Breast epithelium (tissue), 4 donors: ENCODE data around the gene PITRM1. TPM values are rescaled to one million over a fixed set of nuclear protein-coding genes. Genes with fewer than 3 reads are reported as not detected.

Experiments
- DNase-seq, 2 donors: peaks; one replicate each; pipeline ENCODE4 v3.0.0-alpha.2; 2019; ENCODE audit warnings: low spot score in 2 of 2
- H3K27ac ChIP-seq, 2 donors: fragments of 200-600 bp; sonication (generic) in 1 of 2; one replicate each; pipeline ENCODE4 v1.5.1; 2016 to 2019; ENCODE audit warnings: mild to moderate bottlenecking in 1 of 2
- H3K27me3 ChIP-seq, 2 donors: fragments of 200-600 bp; sonication (generic) in 1 of 2; one replicate each; pipeline versions ENCODE4 v1.5.1 to v1.6.0; 2017 to 2019; ENCODE audit warnings: control low read depth in 1 of 2, mild to moderate bottlenecking in 1 of 2
- H3K36me3 ChIP-seq: fragments of 200-600 bp; one replicate; pipeline ENCODE4 v1.5.1; 2019
- H3K4me1 ChIP-seq, 2 donors: fragments of 200-600 bp; sonication (generic); one replicate each; pipeline ENCODE4 v1.5.1; 2016 to 2019; ENCODE audit warnings: control low read depth in 1 of 2
- H3K4me3 ChIP-seq, 3 donors: fragments of 200-600 bp; sonication (generic); 1 replicate in 2 of 3; 2 replicates in 1 of 3; pipeline ENCODE4 v1.5.1; 2016 to 2019; ENCODE audit warnings: mild to moderate bottlenecking in 3 of 3, moderate library complexity in 2 of 3
- H3K9me3 ChIP-seq, 2 donors: fragments of 200-600 bp; sonication (generic) in 1 of 2; one replicate each; pipeline ENCODE4 v1.5.1; 2016 to 2019; ENCODE audit warnings: control low read depth in 1 of 2
- POLR2A ChIP-seq: fragments of 450-650 bp; IDR thresholded peaks from one replicate; pipeline ENCODE4 v1.6.1; 2016; ENCODE audit warnings: antibody characterized with exemption, mild to moderate bottlenecking, moderate library complexity
- POLR2AphosphoS5 ChIP-seq, 3 donors: sonication (generic); formaldehyde crosslinking; IDR thresholded peaks; one replicate each; pipeline ENCODE4 v1.6.1; 2017; ENCODE audit warnings: antibody characterized with exemption in 3 of 3
- intact Hi-C: fragments of 100-400 bp; cut with DNase I; formaldehyde crosslinking; loops from one replicate; pipeline ENCODE4 v1.15.1; 2023; ENCODE audit warnings: low total_unique reads
- total RNA-seq, 3 donors: library from RNA; depleted of rRNA; stranded (reverse); fragments of >200 nt; gene quantifications; one replicate each; pipeline ENCODE4 v1.1.0, GENCODE V29; 2016
- TF ChIP-seq, protein P1 (sequence below), 3 donors: fragments of 450-650 bp; IDR thresholded peaks; one replicate each; pipeline ENCODE4 v1.5.1; 2016 to 2017; ENCODE audit warnings: antibody characterized with exemption in 3 of 3, mild to moderate bottlenecking in 3 of 3, moderate library complexity in 3 of 3

The PITRM1 gene
- total RNA-seq, 3 donors from 2014 or later: 64.9 to 76.0 (median 75.8) TPM

DNA sequence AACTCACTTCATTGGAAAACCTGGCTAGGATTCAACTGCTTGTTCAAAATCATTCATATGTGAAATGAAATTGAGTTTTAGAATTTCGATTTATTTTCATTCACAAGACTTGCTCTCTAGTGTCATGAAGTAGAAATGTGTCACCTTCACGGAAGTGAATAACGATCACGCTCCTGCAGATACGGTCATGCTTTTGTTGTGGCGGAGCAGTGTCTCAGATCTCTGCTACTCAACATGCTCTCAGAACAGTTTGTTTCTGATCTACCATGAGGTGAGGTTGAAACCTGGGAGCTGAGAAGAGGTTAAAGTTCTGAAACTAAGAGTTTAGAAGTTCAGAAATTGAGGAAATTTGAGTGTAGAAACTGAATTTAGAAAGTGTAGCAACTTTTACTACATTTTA lies 13.8 kb upstream of the PITRM1 start:
- intact Hi-C loops: no loop called here
- Histone ChIP-seq H3K4me3 (no peak overlapping the region), H3K27ac (no peak overlapping the region), H3K36me3 (no peaks in the 10 kb centered on the region), H3K27me3 (no peaks in the 10 kb centered on the region), H3K4me1 (no peaks in the 10 kb centered on the region), H3K9me3 (no peaks in the 10 kb centered on the region)
- TF ChIP-seq, protein P1, sequence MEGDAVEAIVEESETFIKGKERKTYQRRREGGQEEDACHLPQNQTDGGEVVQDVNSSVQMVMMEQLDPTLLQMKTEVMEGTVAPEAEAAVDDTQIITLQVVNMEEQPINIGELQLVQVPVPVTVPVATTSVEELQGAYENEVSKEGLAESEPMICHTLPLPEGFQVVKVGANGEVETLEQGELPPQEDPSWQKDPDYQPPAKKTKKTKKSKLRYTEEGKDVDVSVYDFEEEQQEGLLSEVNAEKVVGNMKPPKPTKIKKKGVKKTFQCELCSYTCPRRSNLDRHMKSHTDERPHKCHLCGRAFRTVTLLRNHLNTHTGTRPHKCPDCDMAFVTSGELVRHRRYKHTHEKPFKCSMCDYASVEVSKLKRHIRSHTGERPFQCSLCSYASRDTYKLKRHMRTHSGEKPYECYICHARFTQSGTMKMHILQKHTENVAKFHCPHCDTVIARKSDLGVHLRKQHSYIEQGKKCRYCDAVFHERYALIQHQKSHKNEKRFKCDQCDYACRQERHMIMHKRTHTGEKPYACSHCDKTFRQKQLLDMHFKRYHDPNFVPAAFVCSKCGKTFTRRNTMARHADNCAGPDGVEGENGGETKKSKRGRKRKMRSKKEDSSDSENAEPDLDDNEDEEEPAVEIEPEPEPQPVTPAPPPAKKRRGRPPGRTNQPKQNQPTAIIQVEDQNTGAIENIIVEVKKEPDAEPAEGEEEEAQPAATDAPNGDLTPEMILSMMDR (IDR thresholded peaks at IDR 0.05): no peak
- TF ChIP-seq POLR2A (no peak), POLR2AphosphoS5 (IDR thresholded peaks at IDR 0.05) (no peak)
- no peak for DNase-seq

DNA sequence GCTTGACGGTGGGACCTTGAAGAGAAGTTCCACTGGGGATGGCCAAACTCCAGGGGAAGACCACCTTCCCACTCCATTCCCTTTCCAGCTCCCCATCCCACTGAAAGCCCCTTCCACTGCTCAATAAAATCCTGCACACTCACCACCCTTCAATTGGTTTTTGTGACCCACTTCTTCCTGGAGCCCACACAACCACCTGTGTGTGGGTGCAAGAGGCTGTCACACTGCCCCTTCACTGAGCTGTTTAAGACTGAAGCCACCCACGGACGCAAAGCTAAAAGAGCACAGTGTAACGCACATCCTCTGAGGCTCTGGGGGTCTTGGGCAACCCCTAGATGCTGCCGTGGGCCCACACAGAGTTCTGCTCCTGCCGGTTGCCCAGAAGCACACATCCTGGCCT lies 12.8 kb upstream of the PITRM1 start:
- Histone ChIP-seq H3K9me3 (no peaks in the 10 kb centered on the region), H3K4me3 (no peak overlapping the region), H3K27me3 (no peaks in the 10 kb centered on the region), H3K27ac (no peak overlapping the region), H3K4me1 (no peaks in the 10 kb centered on the region), H3K36me3 (no peaks in the 10 kb centered on the region)
- TF ChIP-seq, protein P1 (IDR thresholded peaks at IDR 0.05): no peak
- TF ChIP-seq POLR2AphosphoS5 (IDR thresholded peaks at IDR 0.05) (no peak), POLR2A (no peak)
- no peak for DNase-seq
- intact Hi-C loops: no loop called here

DNA sequence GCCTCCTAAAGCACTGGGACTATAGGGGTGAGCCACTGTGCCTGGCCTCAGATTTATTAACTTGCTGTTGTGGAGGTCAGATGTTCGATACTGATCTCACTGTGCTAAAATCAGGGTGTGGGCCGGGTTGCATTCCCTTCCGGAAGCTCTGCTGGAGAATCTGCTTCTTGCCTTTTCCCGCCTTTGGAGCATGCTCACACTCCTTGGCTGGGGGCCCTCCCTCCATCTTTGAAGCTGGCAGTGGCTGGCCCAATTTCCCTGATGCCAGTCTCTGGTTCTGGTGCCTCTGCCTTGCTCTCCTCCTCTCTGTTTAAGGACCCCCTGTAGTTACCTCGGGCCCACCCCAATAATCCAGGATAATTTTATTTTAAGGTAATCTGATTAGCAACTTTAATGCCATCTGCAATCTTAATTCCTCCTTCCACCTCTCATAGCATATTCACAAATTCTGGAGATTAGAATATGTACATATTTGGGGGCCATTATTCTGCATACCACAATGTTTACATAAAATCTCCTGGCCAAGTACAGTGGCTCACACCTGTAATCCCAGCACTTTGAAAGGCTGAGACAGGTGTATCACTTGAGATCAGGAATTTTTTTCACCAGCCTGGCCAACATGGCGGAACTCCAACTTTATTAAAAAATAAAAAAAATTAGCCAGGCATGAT lies 7.9 kb upstream of the PITRM1 start:
- no peaks in the 10 kb centered on the region for H3K4me1 ChIP-seq
- H3K4me3 ChIP-seq: no peak overlapping the region
- DNase-seq: no peak
- H3K27me3 ChIP-seq: no peaks in the 10 kb centered on the region
- H3K27ac ChIP-seq: no peak overlapping the region
- H3K9me3 ChIP-seq: no peaks in the 10 kb centered on the region
- no peak for TF ChIP-seq POLR2A
- no peak for TF ChIP-seq POLR2AphosphoS5 (IDR thresholded peaks at IDR 0.05)
- TF ChIP-seq, protein P1 (IDR thresholded peaks at IDR 0.05): no peak
- no peaks in the 10 kb centered on the region for H3K36me3 ChIP-seq
- intact Hi-C loops: no loop called here

DNA sequence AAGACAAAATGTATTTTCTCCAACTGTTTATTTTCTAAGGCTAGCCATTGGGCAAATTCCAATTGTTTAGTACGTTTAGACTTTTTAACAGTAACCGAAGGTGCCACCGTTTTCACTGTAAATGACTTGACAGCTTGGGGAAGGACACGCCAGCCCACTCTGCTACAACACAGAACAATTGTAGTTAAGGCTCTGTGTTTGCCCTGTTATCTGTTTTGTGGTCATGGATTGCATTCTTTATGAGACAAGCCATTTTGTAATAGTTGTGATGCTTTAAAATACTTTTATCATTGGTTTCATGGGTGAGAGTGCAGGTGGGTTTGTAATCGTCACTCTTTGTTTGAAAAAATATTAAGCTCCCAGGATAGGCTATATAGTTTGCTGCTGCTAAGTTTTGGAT lies 6.6 kb upstream of the PITRM1 start:
- Histone ChIP-seq H3K4me3 (no peak overlapping the region), H3K27me3 (no peaks in the 10 kb centered on the region), H3K36me3 (no peaks in the 10 kb centered on the region), H3K9me3 (no peaks in the 10 kb centered on the region), H3K4me1 (no peaks in the 10 kb centered on the region), H3K27ac (no peak overlapping the region)
- TF ChIP-seq, protein P1 (IDR thresholded peaks at IDR 0.05): no peak
- TF ChIP-seq POLR2A: no peak
- TF ChIP-seq POLR2AphosphoS5 (IDR thresholded peaks at IDR 0.05): no peak
- intact Hi-C loops: no loop called here
- DNase-seq: no peak

DNA sequence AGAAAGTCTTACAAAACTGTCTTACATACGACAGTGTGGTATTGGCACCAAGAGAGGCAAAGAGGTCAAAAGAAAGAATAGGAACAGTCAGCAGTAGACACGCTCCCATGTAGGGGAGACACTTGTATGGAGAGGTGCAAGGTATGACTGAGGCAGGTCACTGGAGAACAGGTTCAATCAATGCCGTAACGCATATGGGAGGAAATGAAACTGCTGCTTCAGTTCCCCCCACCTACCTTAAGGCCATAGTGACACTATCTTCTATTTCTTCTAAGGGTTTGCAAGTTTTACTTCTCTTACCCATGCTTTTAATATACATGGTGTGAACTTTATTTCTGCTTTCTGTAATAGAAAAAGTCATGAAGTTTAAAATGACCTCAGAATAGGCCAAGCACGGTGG lies 5.5 kb upstream of the PITRM1 start:
- no peak overlapping the region for H3K4me3 ChIP-seq
- no peak for TF ChIP-seq POLR2AphosphoS5 (IDR thresholded peaks at IDR 0.05)
- no peak for TF ChIP-seq POLR2A
- TF ChIP-seq, protein P1 (IDR thresholded peaks at IDR 0.05): no peak
- H3K9me3 ChIP-seq: no peaks in the 10 kb centered on the region
- no peaks in the 10 kb centered on the region for H3K27me3 ChIP-seq
- H3K36me3 ChIP-seq: no peaks in the 10 kb centered on the region
- H3K4me1 ChIP-seq: no peaks in the 10 kb centered on the region
- no peak for DNase-seq
- H3K27ac ChIP-seq: no peak overlapping the region
- intact Hi-C loops: no loop called here
